HG03565 (cell line): ENCODE measurements around the gene LIMK1.
"Not testable (repeated sequence)": the region's sequence is repeated elsewhere in the genome, so short reads cannot be mapped to it uniquely, and the experiment has no call there.

ENCODE experiments used
- ATAC-seq: cut with Tn5 transposase; IDR thresholded peaks from one replicate; pipeline ENCODE4 v1.9.1; 2021; ENCODE audit warnings: mild to moderate bottlenecking, moderate library complexity; ENCODE audit not compliant: unreplicated experiment

The LIMK1 gene

GRCh38 chr7:74083117-74083876 is at the start of gene LIMK1:
Gene LIMK1 (plus strand): TSS chr7:74083804. CDS start chr7:74083991, 187 bp downstream.
- peak; percentile 63 for ATAC-seq

- ATAC-seq, result no peak
Observed at GRCh38 chr7:74037609-74038008, 46.0 kb upstream of the LIMK1 start.

- no peak for ATAC-seq
Observed at GRCh38 chr7:74038194-74038961, 45.2 kb upstream of the LIMK1 start.

- no peak for ATAC-seq
Observed at GRCh38 chr7:74039337-74039736, 44.3 kb upstream of the LIMK1 start.

GRCh38 chr7:74040101-74040790 is 43.4 kb upstream of the LIMK1 start:
- no peak for ATAC-seq

- no peak for ATAC-seq
Observed at GRCh38 chr7:74040791-74041520, 42.6 kb upstream of the LIMK1 start.

- ATAC-seq, result no peak
Observed at GRCh38 chr7:74042746-74043522, 40.7 kb upstream of the LIMK1 start.

- no peak for ATAC-seq
Observed at GRCh38 chr7:74043523-74043951, 40.1 kb upstream of the LIMK1 start.

GRCh38 chr7:74044366-74045350 is 38.9 kb upstream of the LIMK1 start:
- ATAC-seq, result no peak

GRCh38 chr7:74046581-74046980 is 37.0 kb upstream of the LIMK1 start:
- not testable (repeated sequence) for ATAC-seq

GRCh38 chr7:74047804-74048380 is 35.7 kb upstream of the LIMK1 start:
- ATAC-seq, result no peak

GRCh38 chr7:74048999-74049599 is 34.5 kb upstream of the LIMK1 start:
- no peak for ATAC-seq

GRCh38 chr7:74049997-74050798 is 33.4 kb upstream of the LIMK1 start:
- ATAC-seq, result no peak

- ATAC-seq, result no peak
Observed at GRCh38 chr7:74051193-74051592, 32.4 kb upstream of the LIMK1 start.

GRCh38 chr7:74051629-74052410 is 31.8 kb upstream of the LIMK1 start:
- ATAC-seq, result no peak

- ATAC-seq, result no peak
Observed at GRCh38 chr7:74052628-74053027, 31.0 kb upstream of the LIMK1 start.
